ENCODE results near the gene TRIO. TPM values are rescaled to one million over a fixed set of nuclear protein-coding genes. Genes with fewer than 3 reads are reported as not detected.

Gene TRIO
- polyA plus RNA-seq, 1 of the 3 experiments (the other 2 are of a cell fraction): 229 TPM

GRCh38 chr5:14256026-14256690 lies 113.0 kb downstream of the TRIO start:
- Histone ChIP-seq H3K27ac (ENCODE audit: low read depth in 2 of 2, low read length in 1 of 2) (no peak overlapping the region), H3K4me2 (no peak overlapping the region), H2AFZ (ENCODE audit: low read depth) (no peak overlapping the region), H3K4me3 (ENCODE audit: low read depth in 2 of 2, low read length in 1 of 2) (no peak overlapping the region), H3K9ac (no peak overlapping the region), H3K27me3 (ENCODE audit: insufficient read depth) (no peaks in the 10 kb centered on the region), H4K20me1 (ENCODE audit: insufficient read depth) (peaks cover 87% of the 10 kb centered on the region), H3K79me2 (ENCODE audit: insufficient read depth) (peaks cover 100% of the 10 kb centered on the region), H3K9me2 (no peaks in the 10 kb centered on the region), H3K36me3 (replicated peaks in 1 of 2; ENCODE audit: control insufficient read depth in 1 of 2, insufficient read depth in 2 of 2, low read length in 1 of 2) (peaks cover 0 to 31% of the 10 kb centered on the region in 2 experiments), H3K9me3 (no peaks in the 10 kb centered on the region), H3F3A (replicated peaks; ENCODE audit: insufficient read depth) (peaks cover 11% of the 10 kb centered on the region), H3K4me1 (ENCODE audit: control insufficient read depth in 1 of 2, insufficient read depth in 2 of 2, low read depth in 1 of 2, low read length in 1 of 2) (peaks cover 39% of the 10 kb centered on the region in 2 experiments; a peak in 3 of 4 replicates)
- TF ChIP-seq TCF12 (IDR thresholded peaks at IDR 0.05) (no peak), POLR2AphosphoS5 (IDR thresholded peaks at IDR 0.05; ENCODE audit: low read depth, low read length) (no peak), YY1 (IDR thresholded peaks at IDR 0.05; ENCODE audit: low read depth) (no peak), FOXM1 (IDR thresholded peaks at IDR 0.05; ENCODE audit: low read depth) (no peak), FOXJ3 (CRISPR knock-in tag; IDR thresholded peaks at IDR 0.05) (no peak), NRF1 (IDR thresholded peaks at IDR 0.05; ENCODE audit: low read depth, low read length) (no peak), TAF1 (IDR thresholded peaks at IDR 0.05; ENCODE audit: borderline replicate concordance, low read depth, low read length) (no peak), REST (IDR thresholded peaks at IDR 0.05; ENCODE audit: low read depth, low read length) (no peak), CTCF (IDR thresholded peaks at IDR 0.05) (no peak), SMC3 (IDR thresholded peaks at IDR 0.05; ENCODE audit: low read depth, low read length) (no peak), JUND (IDR thresholded peaks at IDR 0.05) (no peak), MXI1 (IDR thresholded peaks at IDR 0.05; ENCODE audit: low read depth, low read length) (no peak), GABPA (IDR thresholded peaks at IDR 0.05; ENCODE audit: low read depth) (no peak), MEF2A (IDR thresholded peaks at IDR 0.05; ENCODE audit: borderline replicate concordance, low read depth) (no peak)
- TF ChIP-seq, protein P1, sequence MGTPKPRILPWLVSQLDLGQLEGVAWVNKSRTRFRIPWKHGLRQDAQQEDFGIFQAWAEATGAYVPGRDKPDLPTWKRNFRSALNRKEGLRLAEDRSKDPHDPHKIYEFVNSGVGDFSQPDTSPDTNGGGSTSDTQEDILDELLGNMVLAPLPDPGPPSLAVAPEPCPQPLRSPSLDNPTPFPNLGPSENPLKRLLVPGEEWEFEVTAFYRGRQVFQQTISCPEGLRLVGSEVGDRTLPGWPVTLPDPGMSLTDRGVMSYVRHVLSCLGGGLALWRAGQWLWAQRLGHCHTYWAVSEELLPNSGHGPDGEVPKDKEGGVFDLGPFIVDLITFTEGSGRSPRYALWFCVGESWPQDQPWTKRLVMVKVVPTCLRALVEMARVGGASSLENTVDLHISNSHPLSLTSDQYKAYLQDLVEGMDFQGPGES (IDR thresholded peaks at IDR 0.05; ENCODE audit: low read depth, low read length): no peak
- TF ChIP-seq, protein P2, sequence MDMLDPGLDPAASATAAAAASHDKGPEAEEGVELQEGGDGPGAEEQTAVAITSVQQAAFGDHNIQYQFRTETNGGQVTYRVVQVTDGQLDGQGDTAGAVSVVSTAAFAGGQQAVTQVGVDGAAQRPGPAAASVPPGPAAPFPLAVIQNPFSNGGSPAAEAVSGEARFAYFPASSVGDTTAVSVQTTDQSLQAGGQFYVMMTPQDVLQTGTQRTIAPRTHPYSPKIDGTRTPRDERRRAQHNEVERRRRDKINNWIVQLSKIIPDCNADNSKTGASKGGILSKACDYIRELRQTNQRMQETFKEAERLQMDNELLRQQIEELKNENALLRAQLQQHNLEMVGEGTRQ (IDR thresholded peaks at IDR 0.05; ENCODE audit: borderline replicate concordance, low read depth, low read length): no peak
- TF ChIP-seq, protein P3, sequence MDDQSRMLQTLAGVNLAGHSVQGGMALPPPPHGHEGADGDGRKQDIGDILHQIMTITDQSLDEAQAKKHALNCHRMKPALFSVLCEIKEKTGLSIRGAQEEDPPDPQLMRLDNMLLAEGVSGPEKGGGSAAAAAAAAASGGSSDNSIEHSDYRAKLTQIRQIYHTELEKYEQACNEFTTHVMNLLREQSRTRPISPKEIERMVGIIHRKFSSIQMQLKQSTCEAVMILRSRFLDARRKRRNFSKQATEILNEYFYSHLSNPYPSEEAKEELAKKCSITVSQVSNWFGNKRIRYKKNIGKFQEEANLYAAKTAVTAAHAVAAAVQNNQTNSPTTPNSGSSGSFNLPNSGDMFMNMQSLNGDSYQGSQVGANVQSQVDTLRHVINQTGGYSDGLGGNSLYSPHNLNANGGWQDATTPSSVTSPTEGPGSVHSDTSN (IDR thresholded peaks at IDR 0.05): no peak
- TF ChIP-seq, protein P4, sequence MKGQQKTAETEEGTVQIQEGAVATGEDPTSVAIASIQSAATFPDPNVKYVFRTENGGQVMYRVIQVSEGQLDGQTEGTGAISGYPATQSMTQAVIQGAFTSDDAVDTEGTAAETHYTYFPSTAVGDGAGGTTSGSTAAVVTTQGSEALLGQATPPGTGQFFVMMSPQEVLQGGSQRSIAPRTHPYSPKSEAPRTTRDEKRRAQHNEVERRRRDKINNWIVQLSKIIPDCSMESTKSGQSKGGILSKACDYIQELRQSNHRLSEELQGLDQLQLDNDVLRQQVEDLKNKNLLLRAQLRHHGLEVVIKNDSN (IDR thresholded peaks at IDR 0.05; ENCODE audit: borderline replicate concordance, low read depth): no peak
- TF ChIP-seq, protein P5, sequence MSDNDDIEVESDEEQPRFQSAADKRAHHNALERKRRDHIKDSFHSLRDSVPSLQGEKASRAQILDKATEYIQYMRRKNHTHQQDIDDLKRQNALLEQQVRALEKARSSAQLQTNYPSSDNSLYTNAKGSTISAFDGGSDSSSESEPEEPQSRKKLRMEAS (IDR thresholded peaks at IDR 0.05; ENCODE audit: low read depth): no peak
- 98% methylated on average over 5 of the region's 5 CpGs for WGBS (ENCODE audit: low lambda C conversion rate)
- DNase-seq: no peak
- CTCF ChIA-PET: no interaction called here
- POLR2A ChIA-PET: no interaction called here
